Tibial artery (tissue), 4 donors: ENCODE results near the gene TUNAR.
"Not testable (repeated sequence)": the region's sequence is repeated elsewhere in the genome, so short reads cannot be mapped to it uniquely, and the experiment has no call there.

Experiments
- DNase-seq, 2 donors: peaks; one replicate each; pipeline ENCODE4 v3.0.0-alpha.2; 2019
- H3K27ac ChIP-seq, 2 donors: fragments of 200-600 bp; sonication (generic) in 1 of 2; 1 replicate in 1 of 2; 2 replicates in 1 of 2; pipeline ENCODE4 v1.5.1; 2018 to 2019; ENCODE audit warnings: mild to moderate bottlenecking in 1 of 2
- H3K27me3 ChIP-seq, 2 donors: fragments of 200-600 bp; sonication (generic) in 1 of 2; one replicate each; pipeline versions ENCODE4 v1.5.1 to v1.6.0; 2016 to 2019
- H3K36me3 ChIP-seq, 3 donors: fragments of 200-600 bp; sonication (generic) in 2 of 3; one replicate each; pipeline ENCODE4 v1.5.1; 2016 to 2019; ENCODE audit warnings: mild to moderate bottlenecking in 2 of 3
- H3K4me1 ChIP-seq, 4 donors: fragments of 200-600 bp; sonication (generic) in 2 of 4; 1 replicate in 3 of 4; 2 replicates in 1 of 4; pipeline ENCODE4 v1.5.1; 2016 to 2019
- H3K4me3 ChIP-seq, 2 donors: fragments of 200-600 bp; sonication (generic) in 1 of 2; 1 replicate in 1 of 2; 2 replicates in 1 of 2; pipeline ENCODE4 v1.5.1; 2018 to 2019; ENCODE audit warnings: mild to moderate bottlenecking in 2 of 2
- H3K9me3 ChIP-seq, 3 donors: fragments of 200-600 bp; sonication (generic) in 1 of 3; one replicate each; pipeline ENCODE4 v1.5.1; 2016 to 2019
- intact Hi-C: fragments of 100-400 bp; cut with DNase I; formaldehyde crosslinking; loops from one replicate; pipeline ENCODE4 v1.15.0; 2023; ENCODE audit warnings: low total_unique reads
- TF ChIP-seq, protein P1 (sequence below), 2 experiments: fragments of 200-600 bp in 1 of 2; fragments of 450-650 bp in 1 of 2; IDR thresholded peaks; one replicate each; pipeline ENCODE4 v1.5.1; 2017 to 2019; ENCODE audit warnings: antibody characterized with exemption in 2 of 2, mild to moderate bottlenecking in 1 of 2, moderate library complexity in 1 of 2

The TUNAR gene

DNA sequence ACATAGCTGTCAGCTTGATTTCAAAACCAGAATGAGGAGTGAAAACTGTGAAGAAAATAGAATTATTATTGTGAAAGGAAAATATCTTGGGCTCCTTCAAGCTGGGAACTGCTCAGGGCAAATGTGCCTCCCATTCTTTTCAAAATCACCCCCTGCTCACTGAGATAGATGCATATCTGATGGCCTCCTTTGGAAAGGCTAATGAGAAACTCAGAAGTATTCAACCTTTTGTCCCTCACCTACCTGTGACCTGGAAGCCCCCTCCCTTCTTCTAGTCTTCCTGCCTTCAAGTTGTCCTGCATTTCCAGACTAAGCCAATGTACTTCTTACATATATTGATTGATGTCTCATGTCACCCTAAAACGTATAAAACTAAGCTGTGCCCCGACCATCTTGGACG lies 81.5 kb downstream of the TUNAR start:
- intact Hi-C loops, result no loop called here
- no peak overlapping the region for H3K27ac ChIP-seq

DNA sequence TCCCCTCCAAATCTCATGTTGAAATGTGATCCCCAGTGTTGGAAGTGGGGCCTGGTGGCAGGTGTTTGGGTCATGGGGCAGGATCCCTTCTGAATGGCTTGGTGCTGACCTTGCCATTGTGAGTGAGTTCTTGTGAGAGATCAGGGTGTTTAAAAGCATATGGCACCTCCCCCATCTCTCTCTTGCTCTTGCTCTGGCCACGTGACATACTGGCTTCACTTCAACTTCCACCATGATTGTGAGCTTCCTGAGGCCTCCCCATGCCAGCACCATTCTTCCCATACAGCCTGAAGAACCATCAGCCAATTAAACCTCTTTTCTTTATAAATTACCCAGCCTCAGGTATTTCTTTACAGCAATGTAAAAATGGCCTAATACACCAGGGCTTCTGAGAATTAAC lies 82.7 kb downstream of the TUNAR start:
- Histone ChIP-seq H3K4me1 (no peaks in the 10 kb centered on the region), H3K27ac (no peak overlapping the region), H3K36me3 (no peaks in the 10 kb centered on the region), H3K9me3 (no peaks in the 10 kb centered on the region), H3K27me3 (no peaks in the 10 kb centered on the region), H3K4me3 (no peak overlapping the region)
- intact Hi-C loops, result no loop called here
- DNase-seq, result no peak
- TF ChIP-seq, protein P1, sequence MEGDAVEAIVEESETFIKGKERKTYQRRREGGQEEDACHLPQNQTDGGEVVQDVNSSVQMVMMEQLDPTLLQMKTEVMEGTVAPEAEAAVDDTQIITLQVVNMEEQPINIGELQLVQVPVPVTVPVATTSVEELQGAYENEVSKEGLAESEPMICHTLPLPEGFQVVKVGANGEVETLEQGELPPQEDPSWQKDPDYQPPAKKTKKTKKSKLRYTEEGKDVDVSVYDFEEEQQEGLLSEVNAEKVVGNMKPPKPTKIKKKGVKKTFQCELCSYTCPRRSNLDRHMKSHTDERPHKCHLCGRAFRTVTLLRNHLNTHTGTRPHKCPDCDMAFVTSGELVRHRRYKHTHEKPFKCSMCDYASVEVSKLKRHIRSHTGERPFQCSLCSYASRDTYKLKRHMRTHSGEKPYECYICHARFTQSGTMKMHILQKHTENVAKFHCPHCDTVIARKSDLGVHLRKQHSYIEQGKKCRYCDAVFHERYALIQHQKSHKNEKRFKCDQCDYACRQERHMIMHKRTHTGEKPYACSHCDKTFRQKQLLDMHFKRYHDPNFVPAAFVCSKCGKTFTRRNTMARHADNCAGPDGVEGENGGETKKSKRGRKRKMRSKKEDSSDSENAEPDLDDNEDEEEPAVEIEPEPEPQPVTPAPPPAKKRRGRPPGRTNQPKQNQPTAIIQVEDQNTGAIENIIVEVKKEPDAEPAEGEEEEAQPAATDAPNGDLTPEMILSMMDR (IDR thresholded peaks at IDR 0.05), result no peak

More for the DNA sequence above, 81.5 kb downstream of the TUNAR start:
- no peaks in the 10 kb centered on the region for H3K4me1 ChIP-seq
- H3K36me3 ChIP-seq, result no peaks in the 10 kb centered on the region
- peaks cover 0 to 4% of the 10 kb centered on the region in 2 donors for H3K27me3 ChIP-seq
- DNase-seq, result no peak
- H3K4me3 ChIP-seq, result no peak overlapping the region
- TF ChIP-seq, protein P1 (IDR thresholded peaks at IDR 0.05), result no peak
- H3K9me3 ChIP-seq, result no peaks in the 10 kb centered on the region

DNA sequence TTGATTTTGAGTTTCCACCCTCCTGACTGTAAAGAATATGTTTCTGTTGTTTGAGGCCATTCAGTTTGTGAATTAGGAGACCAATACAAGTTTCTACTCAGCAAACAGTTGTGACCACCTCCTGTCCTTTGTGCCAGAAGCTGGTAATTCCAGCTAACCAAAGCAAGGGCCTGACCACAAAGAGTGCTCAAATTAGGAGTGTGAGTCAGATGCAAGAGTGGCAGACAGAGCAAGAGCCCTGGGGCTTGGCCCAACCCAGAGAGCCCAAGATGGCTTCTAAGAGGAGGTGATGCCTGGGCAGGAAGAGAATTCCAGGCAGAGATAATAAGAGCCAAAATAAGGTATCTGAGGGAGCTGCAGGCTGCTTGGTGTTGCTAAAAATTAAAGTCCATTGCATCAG lies 84.8 kb downstream of the TUNAR start:
- no peak overlapping the region for H3K27ac ChIP-seq
- TF ChIP-seq, protein P1 (IDR thresholded peaks at IDR 0.05), result no peak
- no peaks in the 10 kb centered on the region for H3K9me3 ChIP-seq
- intact Hi-C loops, result no loop called here
- no peaks in the 10 kb centered on the region for H3K4me1 ChIP-seq
- no peaks in the 10 kb centered on the region for H3K36me3 ChIP-seq
- no peak overlapping the region for H3K4me3 ChIP-seq
- DNase-seq, result no peak
- H3K27me3 ChIP-seq, result no peaks in the 10 kb centered on the region

DNA sequence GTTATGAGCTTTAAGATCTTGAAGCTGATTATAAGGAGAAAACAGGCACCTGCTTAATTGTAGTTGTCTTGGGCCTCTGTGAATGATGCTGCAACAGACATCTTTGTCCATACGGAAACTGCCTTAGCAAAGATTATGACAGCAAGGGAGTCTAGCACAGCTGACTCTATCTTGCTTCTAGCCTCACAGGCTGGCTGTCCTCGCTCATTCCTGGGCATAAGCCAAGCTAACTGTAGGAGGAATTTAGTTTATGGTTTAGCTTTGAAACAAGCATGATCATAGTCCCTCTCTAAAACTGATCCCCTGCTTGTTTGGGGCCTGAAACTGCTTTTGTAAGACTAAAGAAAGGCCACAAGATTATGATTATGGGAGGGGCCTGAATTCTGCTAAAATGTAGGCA lies 88.3 kb downstream of the TUNAR start:
- H3K27me3 ChIP-seq, result no peaks in the 10 kb centered on the region
- DNase-seq, result no peak
- intact Hi-C loops, result no loop called here
- H3K9me3 ChIP-seq, result no peaks in the 10 kb centered on the region
- no peak overlapping the region for H3K27ac ChIP-seq
- no peaks in the 10 kb centered on the region for H3K4me1 ChIP-seq
- no peak overlapping the region for H3K4me3 ChIP-seq
- TF ChIP-seq, protein P1 (IDR thresholded peaks at IDR 0.05), result no peak
- H3K36me3 ChIP-seq, result no peaks in the 10 kb centered on the region

DNA sequence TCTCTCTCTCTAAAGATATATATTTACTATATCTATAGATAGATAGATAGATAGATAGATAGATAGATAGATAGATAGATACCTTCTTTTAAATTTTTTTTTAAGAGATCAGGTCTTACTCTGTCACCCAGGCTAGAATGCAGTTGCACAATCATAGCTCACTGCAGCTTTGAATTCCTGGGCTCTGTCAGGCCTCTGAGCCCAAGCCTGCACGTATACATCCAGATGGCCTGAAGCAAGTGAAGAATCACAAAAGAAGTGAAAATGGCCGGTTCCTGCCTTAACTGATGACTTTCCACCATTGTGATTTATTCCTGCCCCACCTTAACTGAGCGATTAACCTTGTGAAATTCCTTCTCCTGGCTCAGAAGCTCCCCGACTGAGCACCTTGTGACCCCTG lies 91.4 kb downstream of the TUNAR start:
- H3K4me1 ChIP-seq, DNase-seq, H3K27me3 ChIP-seq, H3K4me3 ChIP-seq, H3K9me3 ChIP-seq, H3K36me3 ChIP-seq, H3K27ac ChIP-seq, intact Hi-C loops: not testable (repeated sequence)
